HG02798 (cell line): ENCODE measurements around the gene PPM1L.
A peak's percentile ranks its signal among the peaks of the same experiment; 100 is the strongest.

Source experiments
- ATAC-seq: cut with Tn5 transposase; IDR thresholded peaks from one replicate; pipeline ENCODE4 v1.9.1; 2021; ENCODE audit warnings: mild to moderate bottlenecking; ENCODE audit not compliant: unreplicated experiment, poor library complexity

PPM1L gene

DNA sequence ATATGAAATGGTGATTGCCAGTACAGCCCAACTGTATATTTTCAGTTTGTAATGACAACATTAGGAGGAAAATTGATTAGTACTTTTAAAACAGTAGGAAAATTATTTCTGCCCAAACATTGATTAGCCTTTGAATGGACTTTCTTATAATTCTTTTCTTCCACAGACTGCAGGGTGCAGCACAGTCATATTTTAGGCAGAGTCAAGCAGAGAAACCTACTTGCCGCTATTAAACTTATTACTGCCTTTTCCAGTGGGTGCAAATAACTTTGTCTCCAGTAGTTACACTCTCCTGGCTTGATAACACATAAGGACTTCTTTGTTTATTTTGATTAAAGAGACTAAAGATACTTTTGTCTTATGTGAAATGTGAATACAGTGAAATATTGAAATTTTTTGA, 85.4 kb downstream of the PPM1L start:
- no peak for ATAC-seq

DNA sequence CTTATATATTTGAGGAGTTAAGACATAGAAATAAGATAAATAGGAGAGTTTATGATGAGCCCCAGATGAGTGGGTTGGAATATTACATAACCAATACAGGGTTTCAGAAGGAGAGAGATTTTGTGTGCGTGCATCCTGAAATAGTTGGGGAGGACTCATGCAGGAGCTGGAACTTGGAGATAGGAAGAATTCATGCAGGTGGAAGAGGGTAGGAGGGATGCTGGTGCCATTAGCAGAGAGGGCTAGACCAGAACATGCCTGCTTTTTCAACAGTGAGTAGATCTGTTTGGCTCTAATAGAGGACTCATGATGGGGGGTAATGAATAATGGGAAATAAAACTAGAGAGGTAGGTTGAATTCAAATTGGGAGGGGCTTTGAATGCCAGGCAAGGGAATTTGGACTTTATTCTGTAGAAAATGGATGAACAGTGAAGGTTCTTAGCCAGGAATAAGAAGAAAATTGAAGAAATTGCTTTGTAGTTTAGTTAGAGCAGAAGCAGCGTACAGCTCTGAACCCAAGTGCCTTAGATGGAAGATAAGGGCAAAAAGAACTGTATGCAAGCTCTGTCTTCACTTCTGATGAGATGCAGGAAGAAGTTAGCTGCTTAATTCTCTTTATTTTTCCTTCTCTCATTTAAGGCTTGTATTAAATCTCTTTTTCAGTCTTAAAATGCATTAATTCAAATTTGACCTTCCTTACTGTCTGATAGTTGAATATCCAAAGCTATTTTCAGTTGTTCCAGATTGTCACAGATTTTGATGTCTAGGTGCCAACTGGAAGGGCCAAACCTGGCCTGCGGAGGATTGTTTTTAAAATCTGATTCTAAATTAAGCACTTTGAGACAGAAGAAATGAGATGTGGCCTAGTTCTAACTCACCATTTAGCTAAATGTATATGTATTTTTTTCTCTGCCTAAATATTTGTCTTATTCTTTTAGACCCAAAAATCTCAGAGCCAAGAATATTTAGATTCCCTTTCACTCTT, 86.3 kb downstream of the PPM1L start:
- no peak for ATAC-seq

DNA sequence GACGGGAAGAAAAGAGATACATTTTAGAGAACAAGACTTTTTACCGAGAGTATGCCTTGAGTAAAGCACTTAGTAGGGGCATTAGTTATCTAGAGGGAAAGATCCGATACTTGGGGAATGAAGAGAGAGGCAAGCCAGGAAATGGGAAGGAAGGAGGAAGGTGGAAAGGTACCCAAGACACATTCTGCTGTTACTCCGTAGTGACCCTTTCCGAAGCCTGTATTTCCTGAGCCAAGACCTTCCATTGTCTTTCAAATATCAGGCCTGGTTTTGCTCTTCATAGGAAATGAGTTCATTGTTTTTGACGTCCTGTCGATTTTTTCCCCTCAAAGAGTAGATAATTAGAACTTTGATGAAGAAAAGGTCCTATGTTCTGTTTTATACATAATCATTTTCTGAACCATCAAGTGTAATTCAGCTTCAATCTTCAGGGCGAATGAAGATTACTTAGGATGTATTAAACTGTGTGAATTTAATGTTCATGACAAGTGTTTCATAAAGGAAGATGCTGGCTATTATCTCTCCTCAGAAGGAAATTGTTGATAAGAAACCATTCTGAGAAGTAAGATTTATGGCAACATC, 95.7 kb downstream of the PPM1L start:
- ATAC-seq, result no peak

DNA sequence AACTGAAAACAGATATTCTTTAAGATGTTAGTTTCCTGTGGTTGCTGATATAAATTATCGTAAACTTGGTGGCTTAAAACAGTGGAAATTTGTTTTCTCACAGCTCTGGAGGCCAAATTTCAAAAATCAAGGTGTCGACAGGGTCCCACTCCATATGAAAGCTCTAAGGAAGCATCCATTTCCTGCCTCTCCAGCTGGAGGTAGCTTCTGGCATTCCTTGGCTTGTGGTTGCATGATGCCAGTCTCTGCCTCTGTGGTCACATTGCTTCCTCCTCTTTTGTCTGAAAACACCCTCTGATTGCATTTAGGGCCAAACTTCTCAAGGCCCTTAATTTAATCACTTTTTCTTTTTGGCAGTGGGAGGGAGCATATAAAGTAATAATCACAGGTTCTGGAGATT, 96.8 kb downstream of the PPM1L start:
- ATAC-seq, result no peak

DNA sequence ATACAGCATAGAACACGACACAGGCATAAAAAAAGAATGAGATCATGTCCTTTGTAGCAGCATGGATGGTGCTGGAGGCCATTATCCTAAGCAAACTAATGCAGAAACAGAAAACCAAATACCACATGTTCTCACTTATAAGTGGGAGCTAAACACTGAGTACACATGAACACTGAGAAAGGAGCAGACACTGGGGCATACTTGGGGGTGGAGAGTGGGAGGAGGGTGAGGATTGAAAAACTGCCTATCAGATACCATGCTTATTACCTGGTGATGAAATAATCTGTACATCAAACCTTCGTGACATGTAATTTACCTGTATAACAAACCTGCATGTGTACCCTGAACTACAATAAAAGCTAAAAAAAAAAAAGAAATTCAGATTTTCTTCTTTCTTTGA, 100.4 kb downstream of the PPM1L start:
- no peak for ATAC-seq

DNA sequence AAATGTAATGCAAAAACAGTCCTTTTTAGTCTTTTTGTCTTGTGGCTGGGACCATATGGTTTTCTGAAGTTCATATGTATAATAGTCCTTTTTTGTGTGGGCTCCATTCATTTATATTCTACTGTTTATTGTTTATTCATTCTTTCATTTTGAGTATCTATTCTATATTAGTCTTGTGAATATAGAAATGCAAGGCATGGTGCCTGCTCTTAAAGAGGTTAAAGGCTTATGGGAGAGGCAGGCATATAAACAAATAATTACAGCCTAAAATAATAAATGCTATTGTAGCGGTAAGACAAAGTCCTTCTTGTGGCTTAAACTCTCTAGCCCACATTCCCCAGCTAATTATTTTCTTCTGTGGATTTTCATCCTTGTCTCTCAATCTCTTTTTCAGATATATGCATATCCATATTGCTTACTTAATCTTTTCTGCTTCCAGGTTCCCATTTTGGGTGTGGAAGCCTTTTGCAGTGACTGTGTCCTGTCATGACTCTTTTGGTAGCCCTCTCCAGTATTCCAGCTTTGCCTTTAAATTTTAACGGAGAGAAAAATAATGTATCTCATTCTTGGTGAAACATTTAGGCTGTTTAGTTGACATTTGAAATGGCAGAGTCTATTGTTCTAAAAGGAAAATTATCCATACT, 101.6 kb downstream of the PPM1L start:
- ATAC-seq, result no peak

DNA sequence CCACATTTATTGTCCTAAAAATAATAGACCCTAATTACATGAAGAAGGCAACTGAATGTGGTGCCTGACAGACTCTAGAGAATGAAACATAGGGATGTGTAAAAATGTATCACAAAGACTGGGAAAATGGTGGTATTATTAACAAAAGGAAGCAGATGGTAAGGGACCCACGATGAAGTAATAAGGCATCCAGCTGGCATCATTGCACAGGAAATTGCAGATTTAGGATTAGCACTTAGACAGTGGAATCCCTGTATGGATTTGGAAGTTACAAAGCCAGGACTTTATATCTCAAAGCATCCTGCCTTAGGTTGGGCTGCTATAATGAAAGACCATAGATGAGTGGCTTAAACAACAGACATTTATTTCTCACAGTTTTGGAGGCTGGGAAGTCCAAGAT, 104.3 kb downstream of the PPM1L start:
- no peak for ATAC-seq

DNA sequence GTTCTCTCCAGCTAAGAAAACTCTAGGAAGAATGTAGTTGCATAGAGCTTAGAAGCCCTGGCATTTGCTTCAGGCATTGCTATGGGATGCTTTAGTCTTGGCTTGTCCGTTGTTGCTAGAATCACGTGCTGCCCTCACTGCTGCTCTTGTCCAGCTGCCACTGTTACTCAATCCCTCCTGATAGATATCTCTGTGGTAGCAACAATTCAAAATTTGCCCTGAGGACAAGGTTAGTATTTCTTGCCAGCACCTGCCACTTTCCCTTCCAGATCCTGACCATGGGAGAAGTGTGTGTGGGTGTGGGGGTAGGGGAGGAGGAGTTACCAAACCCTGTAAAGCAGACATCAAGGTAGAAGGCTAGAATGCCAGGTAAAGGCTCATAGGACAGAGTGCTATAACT, 113.8 kb downstream of the PPM1L start:
- no peak for ATAC-seq

DNA sequence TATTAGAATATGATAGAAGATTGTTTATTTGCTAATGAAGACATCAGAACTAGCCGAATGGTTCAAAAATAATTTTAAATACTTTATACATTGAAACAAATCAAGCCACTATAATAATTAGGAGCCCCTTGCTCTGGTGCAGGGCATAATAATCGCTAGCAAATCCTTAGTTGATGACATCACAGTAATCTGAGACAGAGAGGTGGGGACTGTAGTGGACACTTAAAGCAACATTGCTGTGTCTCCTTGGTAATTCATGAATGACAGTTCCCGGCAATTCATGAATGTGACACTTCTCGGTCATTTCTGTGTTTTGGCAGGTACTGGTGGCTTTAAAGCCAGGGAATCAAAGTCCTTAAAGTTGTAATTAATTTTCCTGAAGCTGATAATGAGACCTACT, 114.3 kb downstream of the PPM1L start:
- ATAC-seq, result no peak

DNA sequence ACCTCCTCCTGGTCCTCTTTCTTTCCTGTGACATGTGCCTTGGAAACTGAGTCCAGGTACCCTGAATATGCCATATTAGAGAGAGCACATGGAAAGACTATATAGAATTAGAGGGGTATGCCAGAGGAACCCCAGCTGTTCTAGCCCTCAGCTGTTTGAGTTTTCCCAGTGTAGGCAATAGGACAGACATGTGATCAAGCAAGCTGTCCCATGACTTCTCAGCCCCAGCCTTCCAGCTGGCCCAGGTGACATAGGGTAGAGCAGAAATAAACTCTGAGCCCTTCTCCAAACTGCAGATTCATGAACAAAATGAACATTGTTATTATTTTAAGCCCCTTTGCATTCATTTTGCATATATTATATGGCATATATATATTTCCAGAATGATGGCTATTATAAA, 118.7 kb downstream of the PPM1L start:
- no peak for ATAC-seq

DNA sequence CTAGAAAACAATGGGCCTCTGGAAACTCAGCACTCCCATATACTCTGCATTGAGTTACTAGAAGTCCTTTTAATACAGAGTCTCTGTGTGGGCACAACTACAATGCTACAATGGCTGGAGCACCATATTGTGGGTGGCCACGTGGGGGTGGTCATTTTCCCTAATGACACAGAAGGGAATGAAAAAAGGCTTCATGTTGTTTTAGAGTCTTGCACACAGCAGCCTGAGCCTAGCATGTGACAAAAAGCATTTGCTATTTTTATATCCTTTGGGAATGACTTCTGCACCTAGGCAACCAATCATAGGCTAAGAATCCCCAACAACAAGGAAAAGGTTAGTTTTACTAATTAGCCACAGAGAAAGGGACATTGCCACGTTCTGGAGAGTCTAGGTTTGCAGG, 120.6 kb downstream of the PPM1L start:
- ATAC-seq, result no peak

DNA sequence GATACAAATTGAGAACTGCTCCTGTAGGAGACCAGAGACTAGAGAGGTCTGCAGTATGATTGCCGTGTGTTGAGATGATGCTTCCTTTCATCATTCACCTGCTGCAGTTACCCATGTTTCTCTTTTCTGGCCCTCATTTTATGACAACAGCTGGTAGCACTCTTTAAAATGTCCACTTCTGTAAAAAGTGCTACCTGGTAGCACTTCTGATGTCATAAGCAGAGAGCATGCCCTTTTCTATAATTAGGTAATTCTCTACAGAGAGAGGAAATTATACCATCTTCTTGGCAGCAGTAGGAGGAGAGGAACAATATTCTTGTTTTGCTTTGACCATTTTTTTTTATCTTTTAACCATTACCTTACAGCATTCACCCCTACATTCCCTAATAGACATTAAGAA, 123.8 kb downstream of the PPM1L start:
- ATAC-seq, result no peak

DNA sequence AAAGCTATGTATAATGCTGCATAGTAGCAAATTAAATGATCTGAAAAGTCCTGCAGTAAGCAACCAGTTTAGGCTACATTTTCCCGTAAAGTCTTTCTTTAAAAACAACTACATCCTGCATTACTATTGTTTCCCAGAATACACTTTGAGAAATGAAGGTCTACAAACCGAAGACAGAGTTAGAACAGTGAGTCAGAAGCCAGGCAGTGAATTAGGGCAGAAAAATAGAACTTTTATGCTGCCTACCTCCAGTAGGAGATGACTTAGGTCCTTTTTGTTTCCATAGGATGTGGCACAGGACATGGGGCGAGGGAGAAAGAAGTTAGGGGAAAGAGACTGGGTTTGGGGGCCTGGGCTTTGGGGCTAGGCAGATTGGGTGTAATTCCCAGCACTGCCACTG, 127.3 kb downstream of the PPM1L start:
- no peak for ATAC-seq

DNA sequence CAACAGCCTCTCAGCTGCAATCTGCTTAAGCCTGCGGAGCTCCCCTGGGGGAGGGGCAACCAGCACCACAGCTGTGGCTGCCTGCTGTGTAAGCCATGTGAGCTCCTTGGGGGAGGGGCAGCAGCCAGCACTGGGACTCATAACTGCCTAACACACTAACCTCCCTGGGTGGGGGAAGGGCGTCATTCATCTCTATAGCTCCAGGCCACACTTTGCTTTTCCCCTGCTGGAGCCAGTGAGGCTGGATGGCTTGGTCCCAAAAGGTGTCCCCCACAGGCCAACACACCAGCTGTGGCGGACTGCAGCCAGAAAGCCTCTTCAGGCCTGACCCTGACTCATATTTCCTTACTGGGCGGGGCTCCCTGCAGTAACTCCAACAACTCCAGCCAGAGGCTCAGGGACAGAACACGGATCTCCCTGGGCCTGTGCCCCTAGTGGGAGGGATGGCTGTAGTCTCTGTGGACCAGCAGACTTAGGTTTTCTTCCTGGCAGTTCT, 129.8 kb downstream of the PPM1L start:
- ATAC-seq, result peak; percentile 41

DNA sequence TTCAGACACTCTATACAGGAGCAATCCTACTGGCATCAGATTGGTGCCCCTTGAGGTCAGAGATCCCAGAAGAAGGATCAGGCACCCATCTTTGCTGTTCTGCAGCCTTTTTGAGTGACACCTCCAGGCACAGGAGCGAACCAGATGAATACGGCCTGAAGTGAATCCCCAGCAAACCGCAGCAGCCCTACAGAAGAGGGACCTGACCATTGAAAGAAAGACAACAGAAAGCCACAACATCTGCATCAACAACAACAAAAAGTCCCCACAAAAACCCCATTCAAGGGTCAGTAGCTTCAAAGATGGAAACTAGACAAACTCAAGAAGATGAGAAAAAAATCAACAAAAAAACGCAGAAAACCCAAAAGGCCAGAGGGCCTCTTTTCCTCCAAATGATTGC, 130.4 kb downstream of the PPM1L start:
- ATAC-seq, result peak; percentile 94

DNA sequence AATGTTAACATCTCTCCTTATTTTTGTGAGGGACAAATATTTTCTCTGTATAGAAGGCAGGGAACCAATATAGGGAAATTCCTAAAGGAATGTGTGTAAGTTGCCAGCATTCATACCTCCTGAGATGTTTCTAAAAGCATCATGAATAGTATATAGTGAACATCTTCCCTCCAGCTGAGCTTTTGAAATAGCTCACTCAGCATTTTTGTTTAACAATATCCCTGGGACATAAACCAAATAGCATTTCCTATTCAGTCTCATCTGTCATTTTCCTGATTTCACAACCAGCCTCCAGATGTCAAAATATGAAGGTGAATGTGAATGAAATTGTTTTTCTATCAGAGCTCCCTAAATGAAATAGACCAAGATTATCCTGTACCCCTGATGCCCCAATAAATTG, 137.2 kb downstream of the PPM1L start:
- ATAC-seq, result no peak

DNA sequence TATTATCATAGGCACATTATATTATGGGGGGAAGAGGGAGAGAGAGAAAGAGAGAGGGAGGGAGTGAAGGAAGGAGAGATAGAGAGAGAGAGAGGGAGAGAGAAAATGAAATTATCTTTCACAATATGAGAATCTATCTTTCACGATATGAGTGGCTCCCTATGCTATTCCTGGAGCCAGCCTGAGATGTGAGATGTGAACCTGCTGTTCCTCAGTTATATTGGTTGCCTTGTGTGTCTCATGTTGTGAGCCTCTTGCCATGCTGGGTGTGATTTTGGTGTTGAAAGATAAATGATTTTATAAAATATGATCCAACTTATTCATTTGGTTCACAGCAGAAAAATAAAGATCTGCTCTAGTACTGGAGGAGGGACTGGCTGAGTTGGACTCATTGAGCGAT, 148.7 kb downstream of the PPM1L start:
- ATAC-seq, result no peak

DNA sequence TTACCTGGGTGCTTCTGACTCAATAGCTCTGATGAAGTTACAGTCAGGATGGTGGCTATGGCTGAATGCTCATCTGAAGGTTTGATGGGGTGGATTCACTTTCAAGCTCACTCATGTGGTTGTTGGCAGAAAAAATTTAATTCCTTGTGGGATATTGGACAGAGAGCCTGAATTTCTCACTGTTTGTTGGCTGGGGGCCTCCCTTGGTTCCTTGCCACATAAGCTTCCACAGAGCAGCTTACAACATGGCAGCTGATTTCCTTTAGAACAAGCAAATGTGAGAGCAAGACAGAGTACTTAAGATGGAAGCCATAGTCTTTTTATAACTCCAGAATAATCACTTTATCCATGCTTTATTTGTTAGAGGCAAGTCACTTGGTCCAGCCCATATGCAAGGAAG, 150.6 kb downstream of the PPM1L start:
- no peak for ATAC-seq

DNA sequence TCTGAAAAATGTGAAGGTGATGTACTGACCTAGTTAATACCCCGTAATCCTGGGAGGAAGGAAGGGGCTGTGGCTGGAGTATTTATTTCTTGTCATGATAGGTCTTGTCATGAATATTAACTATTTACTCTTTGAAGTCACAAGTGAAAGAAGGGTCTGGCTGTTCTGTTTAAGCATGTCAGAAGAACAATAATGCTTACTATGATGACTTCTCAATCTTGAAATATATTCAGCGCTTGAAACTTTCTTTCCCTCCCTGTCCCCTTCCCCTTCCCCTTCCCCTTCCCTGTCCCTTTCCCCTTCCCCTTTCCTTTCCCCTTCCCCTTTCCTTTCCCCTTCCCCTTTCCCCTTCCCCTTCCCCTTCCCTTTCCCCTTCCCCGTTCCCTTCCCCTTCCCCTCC, 153.9 kb downstream of the PPM1L start:
- ATAC-seq, result no peak

DNA sequence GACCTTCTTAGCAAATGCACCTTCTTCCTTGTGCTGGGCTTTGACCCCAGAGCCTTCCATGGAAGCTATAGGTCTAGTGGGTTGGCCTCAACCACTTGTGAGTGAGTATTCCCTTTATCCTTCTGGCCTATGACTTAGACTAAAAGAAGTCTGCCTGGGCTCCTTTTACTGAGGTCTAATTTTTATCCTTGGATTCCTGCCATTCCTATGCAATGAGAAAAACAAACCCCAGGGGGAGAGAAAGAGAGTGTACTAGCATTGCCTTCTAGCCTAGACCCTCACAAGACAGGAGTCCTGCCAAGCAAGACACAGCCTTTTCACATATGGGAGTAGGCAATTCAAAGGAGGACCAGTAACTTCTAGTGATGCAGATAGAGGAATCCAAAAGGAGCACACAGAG, 155.4 kb downstream of the PPM1L start:
- ATAC-seq, result no peak

DNA sequence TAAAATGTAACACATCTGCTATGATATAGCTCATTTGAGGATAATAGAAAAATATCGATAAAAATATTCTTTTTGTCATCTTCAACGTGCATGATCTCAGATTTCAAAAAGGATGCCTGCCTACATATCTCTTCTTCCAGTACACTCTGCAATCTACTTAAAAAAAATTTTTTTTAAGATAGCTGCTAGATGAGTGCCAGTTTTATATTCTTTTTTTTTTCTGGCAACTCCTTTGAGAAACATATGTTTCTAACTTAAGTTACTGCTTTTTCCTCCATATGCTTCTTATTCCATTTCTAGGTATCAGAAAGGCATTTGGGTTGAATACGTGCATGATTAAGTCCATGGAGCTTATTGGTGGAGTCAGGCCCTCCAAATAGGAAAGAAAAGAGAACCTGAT, 160.4 kb downstream of the PPM1L start:
- ATAC-seq, result no peak
